Neutrophil (primary cell): ENCODE data around the gene ASB15.

Source experiments
- H3K27ac ChIP-seq: fragments of 200-600 bp; sonication (generic); 2 replicates; pipeline ENCODE4 v1.5.1; 2016; ENCODE audit warnings: mild to moderate bottlenecking, moderate library complexity
- H3K27me3 ChIP-seq: fragments of 200-600 bp; sonication (generic); 2 replicates; pipeline ENCODE4 v1.6.0; 2016; ENCODE audit warnings: mild to moderate bottlenecking
- H3K36me3 ChIP-seq: fragments of 200-600 bp; sonication (generic); 2 replicates; pipeline ENCODE4 v1.5.1; 2017
- H3K4me1 ChIP-seq, 2 experiments: fragments of 200-600 bp in 1 of 2; sonication (generic) in 1 of 2; 1 replicate in 1 of 2; 2 replicates in 1 of 2; pipeline versions ENCODE4 v1.5.1 to v1.6.1; 2013 to 2016; ENCODE audit warnings: low read depth in 1 of 2, low read length in 1 of 2, mild to moderate bottlenecking in 1 of 2, moderate library complexity in 1 of 2; ENCODE audit not compliant: control insufficient read depth in 1 of 2, insufficient read depth in 1 of 2
- H3K4me3 ChIP-seq, 2 experiments: fragments of 200-600 bp in 1 of 2; sonication (generic) in 1 of 2; 1 replicate in 1 of 2; 2 replicates in 1 of 2; pipeline ENCODE4 v1.5.1; 2013 to 2016; ENCODE audit warnings: low read depth in 1 of 2, low read length in 1 of 2, mild to moderate bottlenecking in 1 of 2, moderate library complexity in 1 of 2
- H3K9me3 ChIP-seq: fragments of 200-600 bp; sonication (generic); 2 replicates; pipeline ENCODE4 v1.5.1; 2016
- TF ChIP-seq, protein P1 (sequence below): fragments of 200-600 bp; sonication (generic); IDR thresholded peaks from 2 replicates; pipeline ENCODE4 v1.5.1; 2016; ENCODE audit warnings: antibody characterized with exemption

The ASB15 gene

DNA sequence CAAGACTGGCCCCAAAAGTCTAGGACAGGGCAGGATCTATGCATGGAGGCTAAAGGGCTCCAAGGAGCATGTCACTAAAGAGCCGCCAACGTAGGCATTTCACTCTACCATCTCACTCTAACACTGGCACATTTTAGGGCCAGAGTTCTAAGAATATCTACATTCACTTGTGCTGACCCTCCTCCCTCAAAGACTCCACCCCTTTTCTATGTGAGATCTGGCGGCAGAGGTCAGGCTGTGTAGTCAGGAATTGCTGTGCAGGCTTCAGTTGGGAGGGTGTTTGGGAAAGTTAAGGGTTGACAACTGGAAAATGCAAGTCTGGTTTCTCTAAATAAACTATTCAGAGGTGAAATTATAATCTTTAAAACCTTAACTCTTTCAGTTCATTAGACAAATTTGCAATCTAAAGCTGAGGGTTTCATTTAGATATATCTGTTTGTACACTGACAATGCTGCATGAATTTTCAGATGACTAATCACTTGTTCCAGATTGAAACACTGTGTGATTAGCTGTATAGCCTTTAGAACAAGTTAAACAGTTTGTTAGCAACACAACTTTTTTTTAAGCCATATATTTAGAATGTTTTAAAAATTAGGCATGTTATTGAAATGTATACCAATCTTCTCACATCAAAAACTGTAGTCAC is 72.3 kb downstream of the ASB15 start:
- H3K4me1 ChIP-seq: no peaks in the 10 kb centered on the region
- no peak overlapping the region for H3K4me3 ChIP-seq
- H3K36me3 ChIP-seq: no peaks in the 10 kb centered on the region
- TF ChIP-seq, protein P1, sequence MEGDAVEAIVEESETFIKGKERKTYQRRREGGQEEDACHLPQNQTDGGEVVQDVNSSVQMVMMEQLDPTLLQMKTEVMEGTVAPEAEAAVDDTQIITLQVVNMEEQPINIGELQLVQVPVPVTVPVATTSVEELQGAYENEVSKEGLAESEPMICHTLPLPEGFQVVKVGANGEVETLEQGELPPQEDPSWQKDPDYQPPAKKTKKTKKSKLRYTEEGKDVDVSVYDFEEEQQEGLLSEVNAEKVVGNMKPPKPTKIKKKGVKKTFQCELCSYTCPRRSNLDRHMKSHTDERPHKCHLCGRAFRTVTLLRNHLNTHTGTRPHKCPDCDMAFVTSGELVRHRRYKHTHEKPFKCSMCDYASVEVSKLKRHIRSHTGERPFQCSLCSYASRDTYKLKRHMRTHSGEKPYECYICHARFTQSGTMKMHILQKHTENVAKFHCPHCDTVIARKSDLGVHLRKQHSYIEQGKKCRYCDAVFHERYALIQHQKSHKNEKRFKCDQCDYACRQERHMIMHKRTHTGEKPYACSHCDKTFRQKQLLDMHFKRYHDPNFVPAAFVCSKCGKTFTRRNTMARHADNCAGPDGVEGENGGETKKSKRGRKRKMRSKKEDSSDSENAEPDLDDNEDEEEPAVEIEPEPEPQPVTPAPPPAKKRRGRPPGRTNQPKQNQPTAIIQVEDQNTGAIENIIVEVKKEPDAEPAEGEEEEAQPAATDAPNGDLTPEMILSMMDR: no peak
- no peaks in the 10 kb centered on the region for H3K27me3 ChIP-seq
- H3K27ac ChIP-seq: no peak overlapping the region
- H3K9me3 ChIP-seq: no peaks in the 10 kb centered on the region

DNA sequence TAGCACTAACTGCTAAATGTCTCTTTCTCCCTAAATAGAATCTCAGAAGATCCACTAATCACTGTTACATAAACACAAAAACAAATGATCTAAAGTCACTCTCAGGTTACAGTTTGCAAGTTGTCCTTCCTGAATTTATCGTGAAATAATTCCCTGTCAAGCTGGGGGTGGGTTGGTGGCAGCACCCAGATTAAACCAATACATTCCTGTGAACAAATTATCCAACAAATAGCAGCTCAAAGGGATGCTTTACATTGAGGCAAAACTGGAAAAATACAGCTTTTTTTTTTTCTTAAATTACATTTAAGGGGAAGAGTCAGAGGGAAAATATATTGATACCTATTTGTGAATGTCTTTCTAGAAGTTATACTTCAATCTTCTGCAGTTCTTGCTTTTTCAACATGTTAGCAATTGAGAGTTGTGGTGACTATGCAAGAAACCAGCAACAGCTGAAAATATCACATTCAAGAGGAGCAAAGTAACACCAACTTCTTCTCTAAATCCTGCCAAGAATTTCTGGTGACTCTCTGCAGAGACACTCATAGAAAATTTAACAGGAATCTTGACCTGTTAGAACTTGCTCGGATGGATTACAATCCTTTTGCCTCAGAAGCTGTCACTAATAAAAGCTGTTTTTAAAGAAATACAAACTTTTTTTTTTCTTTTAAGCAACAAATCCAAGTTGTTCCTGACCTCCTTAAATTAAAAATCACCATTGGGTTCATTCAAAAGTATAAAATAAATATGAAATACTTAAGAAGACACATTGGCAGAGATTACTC is 73.0 kb downstream of the ASB15 start:
- H3K4me3 ChIP-seq: no peak overlapping the region
- no peak overlapping the region for H3K27ac ChIP-seq
- TF ChIP-seq, protein P1: no peak
- H3K4me1 ChIP-seq: no peaks in the 10 kb centered on the region
- no peaks in the 10 kb centered on the region for H3K27me3 ChIP-seq
- no peaks in the 10 kb centered on the region for H3K9me3 ChIP-seq
- no peaks in the 10 kb centered on the region for H3K36me3 ChIP-seq

DNA sequence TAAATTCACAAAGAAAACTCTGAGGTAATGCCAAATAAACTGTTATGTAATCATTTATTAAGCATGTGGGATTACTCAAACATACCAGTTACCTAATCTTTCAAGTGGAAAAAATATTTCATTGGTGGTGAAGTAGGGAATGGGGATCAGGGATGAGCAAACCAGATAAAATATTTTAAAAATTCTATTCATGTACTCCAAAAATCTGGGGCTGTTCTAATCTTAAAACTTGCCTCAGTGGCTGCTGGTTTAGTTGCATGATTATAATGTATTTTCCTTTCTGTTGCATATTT is 73.5 kb downstream of the ASB15 start:
- H3K36me3 ChIP-seq: no peaks in the 10 kb centered on the region
- no peaks in the 10 kb centered on the region for H3K9me3 ChIP-seq
- H3K4me1 ChIP-seq: no peaks in the 10 kb centered on the region
- H3K27me3 ChIP-seq: no peaks in the 10 kb centered on the region
- H3K4me3 ChIP-seq: no peak overlapping the region
- H3K27ac ChIP-seq: no peak overlapping the region
- TF ChIP-seq, protein P1: no peak

DNA sequence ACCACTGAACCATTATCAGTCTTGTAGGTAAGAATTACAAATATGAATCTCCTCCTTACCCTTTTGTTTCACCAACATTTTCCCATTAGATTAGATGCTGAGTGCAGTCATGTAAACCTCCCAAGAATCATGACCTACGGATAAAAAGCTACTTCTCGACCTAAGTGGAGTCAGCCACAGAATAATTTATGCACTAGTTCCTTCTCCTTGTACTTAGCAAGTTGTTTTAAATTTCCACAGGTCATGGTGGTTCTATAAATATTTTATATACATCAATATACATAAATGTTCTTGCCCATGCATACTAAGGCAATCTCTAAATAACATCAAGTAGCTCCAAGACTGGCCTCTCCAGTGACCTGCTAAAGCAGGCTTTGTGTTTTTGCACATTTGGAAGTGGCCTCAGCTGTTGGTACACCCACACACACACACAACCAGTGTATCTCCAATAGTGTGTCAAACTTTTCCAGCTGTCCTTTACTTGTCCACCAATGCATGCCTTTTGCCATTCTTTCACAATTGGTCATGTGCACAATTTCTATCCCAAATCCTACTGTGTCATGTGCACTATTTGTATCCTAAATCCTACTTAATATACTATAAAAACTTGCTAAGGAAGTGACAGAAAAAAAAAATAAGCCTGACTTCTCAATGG is 75.6 kb downstream of the ASB15 start:
- Histone ChIP-seq H3K27ac (no peak overlapping the region), H3K27me3 (no peaks in the 10 kb centered on the region)

DNA sequence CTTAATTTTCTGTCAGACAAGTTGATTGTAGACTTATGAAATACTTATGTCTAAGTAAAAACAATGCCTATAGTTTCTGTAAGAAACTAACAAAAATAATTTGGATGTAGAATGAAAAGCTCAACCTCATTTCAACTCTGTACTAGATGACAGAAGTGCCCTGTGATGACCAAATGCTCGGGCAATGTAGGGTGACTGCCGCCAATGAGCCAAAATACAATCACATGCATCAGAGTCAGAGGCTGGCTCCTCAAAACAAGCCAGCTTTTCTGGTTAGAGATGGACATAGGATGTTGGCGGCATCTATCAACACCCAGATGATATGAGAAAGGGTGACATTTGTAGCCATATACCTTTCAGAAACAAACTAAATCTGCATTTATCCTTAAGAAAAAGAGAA is 78.0 kb downstream of the ASB15 start:
- H3K27me3 ChIP-seq: no peaks in the 10 kb centered on the region
- H3K4me3 ChIP-seq: no peak overlapping the region
- H3K36me3 ChIP-seq: peaks cover 17% of the 10 kb centered on the region
- H3K9me3 ChIP-seq: no peaks in the 10 kb centered on the region
- H3K4me1 ChIP-seq: no peaks in the 10 kb centered on the region
- no peak overlapping the region for H3K27ac ChIP-seq
- TF ChIP-seq, protein P1: no peak

More for the DNA sequence above, 75.6 kb downstream of the ASB15 start:
- H3K4me1 ChIP-seq: no peaks in the 10 kb centered on the region
- TF ChIP-seq, protein P1: no peak
- no peaks in the 10 kb centered on the region for H3K9me3 ChIP-seq
- no peak overlapping the region for H3K4me3 ChIP-seq
- peaks cover 9% of the 10 kb centered on the region for H3K36me3 ChIP-seq
